CD14-positive monocyte (primary cell): Measurements from ENCODE around the gene CD6. TPM values are rescaled to one million over a fixed set of nuclear protein-coding genes. Genes with fewer than 3 reads are reported as not detected.

ENCODE experiments used
- DNase-seq, 3 donors: peaks; one replicate each; pipeline ENCODE4 v3.0.0-alpha.2; 2011 to 2022
- H2AFZ ChIP-seq: 2 replicates; pipeline ENCODE4 v1.6.0; 2012; ENCODE audit warnings: mild to moderate bottlenecking, low read depth, low read length, inconsistent platforms; ENCODE audit not compliant: insufficient read depth, poor library complexity, severe bottlenecking
- H3K27ac ChIP-seq, 2 donors: 1 replicate in 1 of 2; 2 replicates in 1 of 2; pipeline ENCODE4 v1.5.1; 2012 to 2013; ENCODE audit warnings: low read length in 2 of 2, control low read depth in 1 of 2, inconsistent platforms in 1 of 2, low read depth in 1 of 2, mild to moderate bottlenecking in 1 of 2
- H3K27me3 ChIP-seq, 2 donors: one replicate each; pipeline versions ENCODE4 v1.6.0 to v1.6.1; 2011 to 2013; ENCODE audit warnings: low read length in 2 of 2; ENCODE audit not compliant: control insufficient read depth in 2 of 2, insufficient read depth in 2 of 2
- H3K36me3 ChIP-seq, 2 donors: replicated peaks in 1 of 2; 1 replicate in 1 of 2; 2 replicates in 1 of 2; pipeline versions ENCODE4 v1.5.1 to v1.6.1; 2012 to 2013; ENCODE audit warnings: low read length in 2 of 2, control low read depth in 1 of 2, inconsistent platforms in 1 of 2, mild to moderate bottlenecking in 1 of 2; ENCODE audit not compliant: insufficient read depth in 2 of 2, control insufficient read depth in 1 of 2
- H3K4me1 ChIP-seq, 2 donors: 1 replicate in 1 of 2; 2 replicates in 1 of 2; pipeline versions ENCODE4 v1.5.1 to v1.6.1; 2012 to 2013; ENCODE audit warnings: low read length in 2 of 2, control low read depth in 1 of 2, inconsistent platforms in 1 of 2, mild to moderate bottlenecking in 1 of 2, moderate library complexity in 1 of 2; ENCODE audit not compliant: insufficient read depth in 2 of 2, control insufficient read depth in 1 of 2
- H3K4me2 ChIP-seq: replicated peaks from 2 replicates; pipeline ENCODE3; 2012; ENCODE audit warnings: low read length, moderate library complexity, mild to moderate bottlenecking; ENCODE audit not compliant: poor library complexity, severe bottlenecking; ENCODE audit errors: extremely low read depth
- H3K4me3 ChIP-seq, 3 experiments: fragments of 200-600 bp in 1 of 3; sonication (generic) in 1 of 3; replicated peaks in 1 of 3; 1 replicate in 2 of 3; 2 replicates in 1 of 3; pipeline ENCODE4 v1.5.1; 2011 to 2013; ENCODE audit warnings: low read length in 3 of 3, mild to moderate bottlenecking in 3 of 3, control low read depth in 2 of 3, low read depth in 2 of 3, inconsistent platforms in 1 of 3, moderate library complexity in 1 of 3
- H3K79me2 ChIP-seq: 2 replicates; pipeline ENCODE4 v1.6.0; 2012; ENCODE audit warnings: mild to moderate bottlenecking, control low read depth, inconsistent platforms, low read length, moderate library complexity; ENCODE audit not compliant: insufficient read depth
- H3K9ac ChIP-seq: 2 replicates; pipeline ENCODE4 v1.6.0; 2017; ENCODE audit warnings: low read length, mild to moderate bottlenecking; ENCODE audit not compliant: insufficient read depth, poor library complexity, severe bottlenecking
- H3K9me3 ChIP-seq, 2 donors: replicated peaks in 1 of 2; 1 replicate in 1 of 2; 2 replicates in 1 of 2; pipeline versions ENCODE4 v1.5.1 to v1.6.1; 2012 to 2013; ENCODE audit warnings: low read length in 2 of 2, control low read depth in 1 of 2; ENCODE audit not compliant: control insufficient read depth in 1 of 2, insufficient read depth in 1 of 2
- H4K20me1 ChIP-seq: 2 replicates; pipeline ENCODE4 v1.6.0; 2012; ENCODE audit warnings: mild to moderate bottlenecking, low read length, control low read depth, moderate library complexity; ENCODE audit not compliant: insufficient read depth
- H3K27ac Mint-ChIP-seq, 7 donors: one replicate each; pipeline ENCODE4 v1.8.0; 2020; ENCODE audit warnings: mild to moderate bottlenecking in 7 of 7, mixed read lengths in 7 of 7, moderate library complexity in 6 of 7, inconsistent platforms in 2 of 7
- H3K27me3 Mint-ChIP-seq, 3 donors: one replicate each; pipeline ENCODE4 v1.8.0; 2021 to 2022; ENCODE audit warnings: low read depth in 3 of 3, mild to moderate bottlenecking in 3 of 3, mixed read lengths in 3 of 3, moderate library complexity in 3 of 3, inconsistent platforms in 1 of 3
- H3K36me3 Mint-ChIP-seq, 2 donors: one replicate each; pipeline ENCODE4 v1.8.0; 2020; ENCODE audit warnings: mixed read lengths in 2 of 2, inconsistent platforms in 1 of 2, mild to moderate bottlenecking in 1 of 2
- H3K4me1 Mint-ChIP-seq: one replicate; pipeline ENCODE4 v1.8.0; 2020; ENCODE audit warnings: mild to moderate bottlenecking, mixed read lengths
- H3K4me3 Mint-ChIP-seq, 2 donors: one replicate each; pipeline ENCODE4 v1.8.0; 2020; ENCODE audit warnings: mild to moderate bottlenecking in 2 of 2, mixed read lengths in 2 of 2, moderate library complexity in 1 of 2
- H3K9me3 Mint-ChIP-seq, 7 donors: one replicate each; pipeline ENCODE4 v1.8.0; 2020 to 2022; ENCODE audit warnings: mixed read lengths in 7 of 7, mild to moderate bottlenecking in 6 of 7, moderate library complexity in 6 of 7, inconsistent platforms in 2 of 7
- WGBS: methylation state at CpG from one replicate; pipeline ENCODE4 v1.1.5; 2013; ENCODE audit warnings: missing lambda C conversion rate; ENCODE audit not compliant: insufficient coverage; 5-methylcytosine and 5-hydroxymethylcytosine counted together
- intact Hi-C, 2 donors: fragments of 100-400 bp; cut with micrococcal nuclease; formaldehyde crosslinking; loops; one replicate each; pipeline versions ENCODE4 v1.15.0 to v1.15.1; 2023
- polyA plus RNA-seq, 3 donors: library from polyadenylated mRNA; depleted of rRNA in 1 of 3; unstranded in 2 of 3; stranded (reverse) in 1 of 3; fragments of 300-500 nt in 2 of 3; fragments of >200 nt in 1 of 3; fragmentation: Illumina TruSeq in 2 of 3; gene quantifications; 1 replicate in 2 of 3; 2 replicates in 1 of 3; pipeline ENCODE4 v1.2.3, GENCODE V29; 2012 to 2021
- TF ChIP-seq, protein P1 (sequence below): fragments of 200-600 bp; IDR thresholded peaks from one replicate; pipeline ENCODE4 v1.8.0; 2022; ENCODE audit warnings: antibody characterized with exemption, mild to moderate bottlenecking

The CD6 gene
- polyA plus RNA-seq, 3 donors = 0.09 to 0.39 (median 0.39) TPM

DNA sequence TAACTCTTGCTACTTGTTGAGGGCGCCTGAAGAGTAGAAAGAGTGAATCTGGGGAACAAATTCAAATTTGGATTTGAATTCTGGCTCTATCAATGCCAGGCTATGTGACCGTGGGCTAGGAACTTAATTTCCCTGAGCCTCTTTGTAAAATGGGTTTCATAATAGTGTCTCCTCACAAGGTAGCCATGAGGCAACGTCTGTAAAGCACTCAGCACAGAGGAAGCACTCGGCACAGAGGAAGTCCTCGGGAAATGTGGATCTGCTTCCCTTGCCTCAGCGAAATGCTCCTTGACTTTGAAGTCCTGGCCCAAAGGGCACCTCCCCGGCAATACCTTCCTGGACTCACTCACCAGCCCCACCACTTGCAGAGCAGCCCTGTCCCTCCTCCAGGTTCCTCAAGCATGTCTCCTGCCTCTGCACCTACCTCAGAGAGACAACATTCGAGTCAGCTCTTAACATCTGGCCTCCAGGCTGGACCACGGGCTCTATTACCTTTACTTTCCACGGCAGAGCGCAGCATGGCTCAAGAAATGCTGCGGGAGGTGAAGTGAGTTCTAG, 17.7 kb downstream of the CD6 start:
- H3K27me3 Mint-ChIP-seq = peaks cover 14 to 39% (median 17%) of the 10 kb centered on the region in 3 donors
- Histone ChIP-seq H3K4me3 (no peak overlapping the region), H4K20me1 (no peaks in the 10 kb centered on the region), H3K4me1 (peaks cover 7 to 13% of the 10 kb centered on the region in 2 donors), H3K4me2 (no peak overlapping the region), H3K36me3 (no peaks in the 10 kb centered on the region), H3K9me3 (no peaks in the 10 kb centered on the region), H3K27ac (no peak overlapping the region), H3K9ac (no peak overlapping the region), H3K27me3 (peaks cover 3 to 6% of the 10 kb centered on the region in 2 donors), H2AFZ (no peak overlapping the region), H3K79me2 (no peaks in the 10 kb centered on the region)
- intact Hi-C loops = no loop called here
- H3K9me3 Mint-ChIP-seq = peaks cover 0 to 1% (median 0%) of the 10 kb centered on the region in 7 donors
- no peak overlapping the region for H3K4me3 Mint-ChIP-seq
- 25% methylated on average over 6 of the region's 12 CpGs for WGBS
- TF ChIP-seq, protein P1, sequence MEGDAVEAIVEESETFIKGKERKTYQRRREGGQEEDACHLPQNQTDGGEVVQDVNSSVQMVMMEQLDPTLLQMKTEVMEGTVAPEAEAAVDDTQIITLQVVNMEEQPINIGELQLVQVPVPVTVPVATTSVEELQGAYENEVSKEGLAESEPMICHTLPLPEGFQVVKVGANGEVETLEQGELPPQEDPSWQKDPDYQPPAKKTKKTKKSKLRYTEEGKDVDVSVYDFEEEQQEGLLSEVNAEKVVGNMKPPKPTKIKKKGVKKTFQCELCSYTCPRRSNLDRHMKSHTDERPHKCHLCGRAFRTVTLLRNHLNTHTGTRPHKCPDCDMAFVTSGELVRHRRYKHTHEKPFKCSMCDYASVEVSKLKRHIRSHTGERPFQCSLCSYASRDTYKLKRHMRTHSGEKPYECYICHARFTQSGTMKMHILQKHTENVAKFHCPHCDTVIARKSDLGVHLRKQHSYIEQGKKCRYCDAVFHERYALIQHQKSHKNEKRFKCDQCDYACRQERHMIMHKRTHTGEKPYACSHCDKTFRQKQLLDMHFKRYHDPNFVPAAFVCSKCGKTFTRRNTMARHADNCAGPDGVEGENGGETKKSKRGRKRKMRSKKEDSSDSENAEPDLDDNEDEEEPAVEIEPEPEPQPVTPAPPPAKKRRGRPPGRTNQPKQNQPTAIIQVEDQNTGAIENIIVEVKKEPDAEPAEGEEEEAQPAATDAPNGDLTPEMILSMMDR = no peak
- H3K36me3 Mint-ChIP-seq = peaks cover 0 to 3% of the 10 kb centered on the region in 2 donors
- H3K27ac Mint-ChIP-seq = peak overlapping the region in 3 of 7 donors; percentile 9 to 50 (median 24)
- DNase-seq = peak; percentile 19 to 50 (median 35)
- peaks cover 21% of the 10 kb centered on the region for H3K4me1 Mint-ChIP-seq

DNA sequence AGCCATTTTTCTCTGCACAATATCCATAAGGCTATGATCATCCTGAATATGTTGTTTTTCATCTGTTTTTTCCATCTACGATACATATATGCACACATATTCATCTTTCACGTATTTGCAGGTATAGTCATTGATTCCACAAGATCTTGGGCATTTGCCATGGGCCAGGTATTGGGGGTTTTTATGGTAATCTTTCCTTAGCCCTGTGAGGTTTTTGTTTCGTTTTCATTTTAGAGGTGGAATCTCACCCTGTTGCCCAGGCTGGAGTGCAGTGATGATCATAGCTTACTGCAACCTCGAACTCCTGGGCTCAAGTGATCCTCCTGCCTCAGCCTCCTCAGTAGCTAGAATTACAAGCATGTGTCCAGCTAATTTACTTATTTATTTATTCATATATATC, 20.0 kb downstream of the CD6 start:
- H4K20me1 ChIP-seq = no peaks in the 10 kb centered on the region
- no peaks in the 10 kb centered on the region for H3K36me3 ChIP-seq
- Mint-ChIP-seq H3K9me3 (peaks cover 0 to 1% (median 0%) of the 10 kb centered on the region in 7 donors), H3K27me3 (peaks cover 20 to 41% (median 25%) of the 10 kb centered on the region in 3 donors), H3K4me1 (peaks cover 15% of the 10 kb centered on the region), H3K27ac (no peak overlapping the region), H3K36me3 (peaks cover 0 to 3% of the 10 kb centered on the region in 2 donors), H3K4me3 (no peak overlapping the region)
- no peak overlapping the region for H3K9ac ChIP-seq
- DNase-seq = no peak
- WGBS = no CpG with 5 or more reads among the region's 4 CpGs
- peaks cover 3 to 6% of the 10 kb centered on the region in 2 donors for H3K27me3 ChIP-seq
- H3K4me2 ChIP-seq = no peak overlapping the region
- H3K9me3 ChIP-seq = no peaks in the 10 kb centered on the region
- H3K27ac ChIP-seq = no peak overlapping the region
- H2AFZ ChIP-seq = no peak overlapping the region
- H3K4me3 ChIP-seq = no peak overlapping the region
- intact Hi-C loops = no loop called here
- H3K4me1 ChIP-seq = peaks cover 2 to 10% of the 10 kb centered on the region in 2 donors
- no peaks in the 10 kb centered on the region for H3K79me2 ChIP-seq
- TF ChIP-seq, protein P1 = no peak
